Gastroesophageal sphincter (tissue), 3 donors: ENCODE measurements around the gene TMEM91.

ENCODE experiments used
- EP300 ChIP-seq: sonication (generic); formaldehyde crosslinking; IDR thresholded peaks from one replicate; pipeline ENCODE4 v1.6.1; 2017; ENCODE audit warnings: antibody characterized with exemption, mild to moderate bottlenecking
- POLR2A ChIP-seq, 2 donors: fragments of 450-650 bp; IDR thresholded peaks; one replicate each; pipeline ENCODE4 v1.6.1; 2017; ENCODE audit warnings: antibody characterized with exemption in 2 of 2, mild to moderate bottlenecking in 2 of 2, moderate library complexity in 1 of 2
- POLR2AphosphoS5 ChIP-seq: sonication (generic); formaldehyde crosslinking; IDR thresholded peaks from one replicate; pipeline ENCODE4 v1.6.1; 2017; ENCODE audit warnings: antibody characterized with exemption
- TF ChIP-seq, protein P1 (sequence below), 4 experiments: fragments of 200-600 bp in 2 of 4; fragments of 450-650 bp in 2 of 4; sonication (generic) in 1 of 4; IDR thresholded peaks; one replicate each; pipeline ENCODE4 v1.5.1; 2017 to 2019; ENCODE audit warnings: antibody characterized with exemption in 4 of 4, mild to moderate bottlenecking in 2 of 4, moderate library complexity in 2 of 4

DNA sequence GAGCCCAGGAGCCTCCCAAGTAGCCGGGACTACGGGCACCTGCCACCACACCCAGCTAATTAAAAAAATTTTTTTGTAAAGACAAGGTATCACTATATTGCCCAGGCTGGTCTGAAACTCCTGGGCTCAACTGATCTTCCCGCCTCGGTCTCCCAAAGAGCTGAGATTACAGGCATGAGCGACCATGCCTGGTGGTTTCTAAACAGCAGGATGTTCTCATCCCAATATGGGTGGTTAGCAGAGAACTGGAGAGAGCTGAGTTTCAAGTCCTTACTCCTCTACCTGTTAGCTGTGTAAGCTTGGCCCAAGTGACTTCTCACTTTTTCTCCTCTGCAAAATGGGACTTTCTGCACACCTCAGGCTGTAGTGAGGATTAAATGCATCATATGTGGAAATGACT is 8.0 kb downstream of the TMEM91 start:
- TF ChIP-seq, protein P1, sequence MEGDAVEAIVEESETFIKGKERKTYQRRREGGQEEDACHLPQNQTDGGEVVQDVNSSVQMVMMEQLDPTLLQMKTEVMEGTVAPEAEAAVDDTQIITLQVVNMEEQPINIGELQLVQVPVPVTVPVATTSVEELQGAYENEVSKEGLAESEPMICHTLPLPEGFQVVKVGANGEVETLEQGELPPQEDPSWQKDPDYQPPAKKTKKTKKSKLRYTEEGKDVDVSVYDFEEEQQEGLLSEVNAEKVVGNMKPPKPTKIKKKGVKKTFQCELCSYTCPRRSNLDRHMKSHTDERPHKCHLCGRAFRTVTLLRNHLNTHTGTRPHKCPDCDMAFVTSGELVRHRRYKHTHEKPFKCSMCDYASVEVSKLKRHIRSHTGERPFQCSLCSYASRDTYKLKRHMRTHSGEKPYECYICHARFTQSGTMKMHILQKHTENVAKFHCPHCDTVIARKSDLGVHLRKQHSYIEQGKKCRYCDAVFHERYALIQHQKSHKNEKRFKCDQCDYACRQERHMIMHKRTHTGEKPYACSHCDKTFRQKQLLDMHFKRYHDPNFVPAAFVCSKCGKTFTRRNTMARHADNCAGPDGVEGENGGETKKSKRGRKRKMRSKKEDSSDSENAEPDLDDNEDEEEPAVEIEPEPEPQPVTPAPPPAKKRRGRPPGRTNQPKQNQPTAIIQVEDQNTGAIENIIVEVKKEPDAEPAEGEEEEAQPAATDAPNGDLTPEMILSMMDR (IDR thresholded peaks at IDR 0.05): no peak
- no peak for TF ChIP-seq POLR2A (IDR thresholded peaks at IDR 0.05)
- no peak for TF ChIP-seq POLR2AphosphoS5
- TF ChIP-seq EP300: no peak
